ENCODE data around the gene TRIM2.

Gene TRIM2

GRCh38 chr4:153229545-153229944 is 25.3 kb downstream of the TRIM2 start:
- no peak overlapping the region for H3K9ac ChIP-seq (ENCODE audit: low read depth, low read length, poor library complexity)
- H2BK5ac ChIP-seq (ENCODE audit: low read length): no peak overlapping the region
- H3K4ac ChIP-seq (ENCODE audit: low read length): no peak overlapping the region
- no peak overlapping the region for H3K18ac ChIP-seq (ENCODE audit: low read length)
- peaks cover 0 to 29% of the 10 kb centered on the region in 2 donors for H3K9me3 ChIP-seq (replicated peaks in 1 of 2; ENCODE audit: control insufficient read depth in 2 of 2, insufficient read depth in 1 of 2, low read depth in 1 of 2, low read length in 2 of 2)
- H2BK15ac ChIP-seq (ENCODE audit: low read length): no peak overlapping the region
- no peak for DNase-seq (ENCODE audit: low spot score)
- H3K27me3 ChIP-seq (ENCODE audit: control insufficient read depth in 3 of 3, insufficient read depth in 3 of 3, low read depth in 1 of 3, low read length in 3 of 3): no peaks in the 10 kb centered on the region
- H4K91ac ChIP-seq (ENCODE audit: low read depth, low read length, poor library complexity): no peak overlapping the region
- no peak overlapping the region for H4K8ac ChIP-seq (ENCODE audit: low read depth, low read length)
- H3K79me1 ChIP-seq (ENCODE audit: low read depth, low read length): no peaks in the 10 kb centered on the region
- no peak overlapping the region for H2AFZ ChIP-seq (ENCODE audit: low read length)
- H2BK12ac ChIP-seq (ENCODE audit: low read length): no peak overlapping the region
- no peak overlapping the region for H2BK120ac ChIP-seq (ENCODE audit: low read depth, low read length)
- peaks cover 0 to 55% of the 10 kb centered on the region in 2 donors for H3K36me3 ChIP-seq (replicated peaks in 1 of 2; ENCODE audit: control insufficient read depth in 2 of 2, insufficient read depth in 2 of 2, low read length in 2 of 2)
- no peak overlapping the region for H3K4me3 ChIP-seq (ENCODE audit: low read length in 2 of 2)
- H3K27ac ChIP-seq (replicated peaks; ENCODE audit: low read length): no peak overlapping the region
- no peak overlapping the region for H2AK5ac ChIP-seq (ENCODE audit: low read depth, low read length)
- H3K23ac ChIP-seq (ENCODE audit: low read depth, low read length, poor library complexity): no peak overlapping the region
- no peak overlapping the region for H3K4me2 ChIP-seq (ENCODE audit: insufficient read depth, low read length, poor library complexity, severe bottlenecking)
- H3K4me1 ChIP-seq (ENCODE audit: control insufficient read depth in 2 of 2, insufficient read depth in 1 of 2, low read depth in 1 of 2, low read length in 2 of 2): peaks cover 15 to 23% of the 10 kb centered on the region in 2 donors
- H3K14ac ChIP-seq (ENCODE audit: low read length): no peak overlapping the region
- no CpG with 5 or more reads among the region's 5 CpGs for WGBS, 2 donors (ENCODE audit: extremely low coverage in 2 of 2, insufficient read length in 2 of 2, insufficient replicate concordance in 1 of 2)

- Histone ChIP-seq H3K27ac (replicated peaks; ENCODE audit: low read length) (no peak overlapping the region), H3K36me3 (replicated peaks in 1 of 2; ENCODE audit: control insufficient read depth in 2 of 2, insufficient read depth in 2 of 2, low read length in 2 of 2) (peaks cover 0 to 40% of the 10 kb centered on the region in 2 donors), H2BK15ac (ENCODE audit: low read length) (no peak overlapping the region), H3K9me3 (replicated peaks in 1 of 2; ENCODE audit: control insufficient read depth in 2 of 2, insufficient read depth in 1 of 2, low read depth in 1 of 2, low read length in 2 of 2) (peaks cover 0 to 5% of the 10 kb centered on the region in 2 donors), H2AK5ac (ENCODE audit: low read depth, low read length) (no peak overlapping the region), H2AFZ (ENCODE audit: low read length) (no peak overlapping the region), H3K9ac (ENCODE audit: low read depth, low read length, poor library complexity) (no peak overlapping the region), H3K4me2 (ENCODE audit: insufficient read depth, low read length, poor library complexity, severe bottlenecking) (no peak overlapping the region), H4K8ac (ENCODE audit: low read depth, low read length) (no peak overlapping the region), H3K18ac (ENCODE audit: low read length) (no peak overlapping the region), H3K23ac (ENCODE audit: low read depth, low read length, poor library complexity) (no peak overlapping the region), H4K91ac (ENCODE audit: low read depth, low read length, poor library complexity) (no peak overlapping the region), H2BK120ac (ENCODE audit: low read depth, low read length) (no peak overlapping the region), H2BK12ac (ENCODE audit: low read length) (no peak overlapping the region), H3K4me1 (ENCODE audit: control insufficient read depth in 2 of 2, insufficient read depth in 1 of 2, low read depth in 1 of 2, low read length in 2 of 2) (peaks cover 7 to 18% of the 10 kb centered on the region in 2 donors), H2BK5ac (ENCODE audit: low read length) (no peak overlapping the region), H3K27me3 (ENCODE audit: control insufficient read depth in 3 of 3, insufficient read depth in 3 of 3, low read depth in 1 of 3, low read length in 3 of 3) (no peaks in the 10 kb centered on the region), H3K4me3 (ENCODE audit: low read length in 2 of 2) (no peak overlapping the region), H3K4ac (ENCODE audit: low read length) (no peak overlapping the region), H3K14ac (ENCODE audit: low read length) (no peak overlapping the region), H3K79me1 (ENCODE audit: low read depth, low read length) (no peaks in the 10 kb centered on the region)
- WGBS, 2 donors (ENCODE audit: extremely low coverage in 2 of 2, insufficient read length in 2 of 2, insufficient replicate concordance in 1 of 2): no CpG with 5 or more reads among the region's 3 CpGs
- DNase-seq (ENCODE audit: low spot score): no peak
These were observed 28.5 kb downstream of the TRIM2 start for GRCh38 chr4:153232768-153233167.

GRCh38 chr4:153233761-153234371 is 29.6 kb downstream of the TRIM2 start:
- no peak overlapping the region for H3K4me3 ChIP-seq (ENCODE audit: low read length in 2 of 2)
- no peak overlapping the region for H2BK15ac ChIP-seq (ENCODE audit: low read length)
- no peak overlapping the region for H4K91ac ChIP-seq (ENCODE audit: low read depth, low read length, poor library complexity)
- no peak overlapping the region for H3K4ac ChIP-seq (ENCODE audit: low read length)
- H3K9me3 ChIP-seq (replicated peaks in 1 of 2; ENCODE audit: control insufficient read depth in 2 of 2, insufficient read depth in 1 of 2, low read depth in 1 of 2, low read length in 2 of 2): peaks cover 0 to 8% of the 10 kb centered on the region in 2 donors
- no peak overlapping the region for H4K8ac ChIP-seq (ENCODE audit: low read depth, low read length)
- no peaks in the 10 kb centered on the region for H3K27me3 ChIP-seq (ENCODE audit: control insufficient read depth in 3 of 3, insufficient read depth in 3 of 3, low read depth in 1 of 3, low read length in 3 of 3)
- H3K9ac ChIP-seq (ENCODE audit: low read depth, low read length, poor library complexity): no peak overlapping the region
- H2BK120ac ChIP-seq (ENCODE audit: low read depth, low read length): no peak overlapping the region
- H2BK5ac ChIP-seq (ENCODE audit: low read length): no peak overlapping the region
- no peak overlapping the region for H2AFZ ChIP-seq (ENCODE audit: low read length)
- H3K23ac ChIP-seq (ENCODE audit: low read depth, low read length, poor library complexity): no peak overlapping the region
- H2BK12ac ChIP-seq (ENCODE audit: low read length): no peak overlapping the region
- H3K36me3 ChIP-seq (replicated peaks in 1 of 2; ENCODE audit: control insufficient read depth in 2 of 2, insufficient read depth in 2 of 2, low read length in 2 of 2): peaks cover 0 to 44% of the 10 kb centered on the region in 2 donors
- H3K4me2 ChIP-seq (ENCODE audit: insufficient read depth, low read length, poor library complexity, severe bottlenecking): no peak overlapping the region
- DNase-seq (ENCODE audit: low spot score): no peak
- no peak overlapping the region for H3K14ac ChIP-seq (ENCODE audit: low read length)
- no peaks in the 10 kb centered on the region for H3K79me1 ChIP-seq (ENCODE audit: low read depth, low read length)
- peaks cover 1 to 14% of the 10 kb centered on the region in 2 donors for H3K4me1 ChIP-seq (ENCODE audit: control insufficient read depth in 2 of 2, insufficient read depth in 1 of 2, low read depth in 1 of 2, low read length in 2 of 2)
- no CpG with 5 or more reads among the region's 5 CpGs for WGBS, 2 donors (ENCODE audit: extremely low coverage in 2 of 2, insufficient read length in 2 of 2, insufficient replicate concordance in 1 of 2)
- no peak overlapping the region for H3K27ac ChIP-seq (replicated peaks; ENCODE audit: low read length)
- no peak overlapping the region for H3K18ac ChIP-seq (ENCODE audit: low read length)
- H2AK5ac ChIP-seq (ENCODE audit: low read depth, low read length): no peak overlapping the region

GRCh38 chr4:153234885-153235284 is 30.6 kb downstream of the TRIM2 start:
- Histone ChIP-seq H3K9me3 (replicated peaks in 1 of 2; ENCODE audit: control insufficient read depth in 2 of 2, insufficient read depth in 1 of 2, low read depth in 1 of 2, low read length in 2 of 2) (peaks cover 0 to 8% of the 10 kb centered on the region in 2 donors), H3K23ac (ENCODE audit: low read depth, low read length, poor library complexity) (no peak overlapping the region), H3K9ac (ENCODE audit: low read depth, low read length, poor library complexity) (peak overlapping the region; percentile 10), H3K4me2 (ENCODE audit: insufficient read depth, low read length, poor library complexity, severe bottlenecking) (no peak overlapping the region), H3K4me1 (ENCODE audit: control insufficient read depth in 2 of 2, insufficient read depth in 1 of 2, low read depth in 1 of 2, low read length in 2 of 2) (peaks cover 1 to 14% of the 10 kb centered on the region in 2 donors), H3K36me3 (replicated peaks in 1 of 2; ENCODE audit: control insufficient read depth in 2 of 2, insufficient read depth in 2 of 2, low read length in 2 of 2) (peaks cover 0 to 47% of the 10 kb centered on the region in 2 donors), H3K27ac (replicated peaks; ENCODE audit: low read length) (no peak overlapping the region), H2AK5ac (ENCODE audit: low read depth, low read length) (no peak overlapping the region), H2BK15ac (ENCODE audit: low read length) (no peak overlapping the region), H3K4ac (ENCODE audit: low read length) (no peak overlapping the region), H2AFZ (ENCODE audit: low read length) (no peak overlapping the region), H3K4me3 (ENCODE audit: low read length in 2 of 2) (no peak overlapping the region), H4K8ac (ENCODE audit: low read depth, low read length) (no peak overlapping the region), H4K91ac (ENCODE audit: low read depth, low read length, poor library complexity) (no peak overlapping the region), H3K79me1 (ENCODE audit: low read depth, low read length) (no peaks in the 10 kb centered on the region), H3K27me3 (ENCODE audit: control insufficient read depth in 3 of 3, insufficient read depth in 3 of 3, low read depth in 1 of 3, low read length in 3 of 3) (no peaks in the 10 kb centered on the region), H2BK5ac (ENCODE audit: low read length) (no peak overlapping the region), H2BK12ac (ENCODE audit: low read length) (no peak overlapping the region), H3K14ac (ENCODE audit: low read length) (no peak overlapping the region), H3K18ac (ENCODE audit: low read length) (no peak overlapping the region), H2BK120ac (ENCODE audit: low read depth, low read length) (no peak overlapping the region)
- no CpG with 5 or more reads among the region's 2 CpGs for WGBS, 2 donors (ENCODE audit: extremely low coverage in 2 of 2, insufficient read length in 2 of 2, insufficient replicate concordance in 1 of 2)
- no peak for DNase-seq (ENCODE audit: low spot score)
